WTC11 (cell line): ENCODE results near the gene KCNB1. TPM values are rescaled to one million over a fixed set of nuclear protein-coding genes. Genes with fewer than 3 reads are reported as not detected.

Experiments used
- ATAC-seq: fragments of 200-7000 bp; cut with Tn5 transposase; 2 replicates; pipeline ENCODE4 v1.10.0; 2021; ENCODE audit warnings: mild to moderate bottlenecking, moderate library complexity
- CTCF ChIA-PET: fragments of 300-600 bp; sonication (Branson Sonifier 250); formaldehyde crosslinking; loops from one replicate; lab custom pipeline; 2021; ENCODE audit warnings: antibody characterized with exemption; lab: Charles Lee
- POLR2A ChIA-PET: fragments of 350-600 bp; sonication (Branson Sonifier 250); formaldehyde crosslinking; loops from one replicate; lab custom pipeline; 2021; ENCODE audit warnings: antibody characterized with exemption; lab: Charles Lee
- DNase-seq: peaks from one replicate; pipeline ENCODE4 v3.0.0; 2021; ENCODE audit warnings: low spot score
- H3K27ac Mint-ChIP-seq: 2 replicates; pipeline ENCODE4 v1.8.0; 2021; ENCODE audit warnings: mixed read lengths
- H3K27me3 Mint-ChIP-seq: 2 replicates; pipeline ENCODE4 v1.8.0; 2021; ENCODE audit warnings: low read depth, mild to moderate bottlenecking, moderate library complexity, mixed read lengths
- H3K36me3 Mint-ChIP-seq: 2 replicates; pipeline ENCODE4 v1.8.0; 2021; ENCODE audit warnings: mixed read lengths
- H3K4me1 Mint-ChIP-seq: 2 replicates; pipeline ENCODE4 v1.8.0; 2022; ENCODE audit warnings: mixed read lengths
- H3K4me3 Mint-ChIP-seq: 2 replicates; pipeline ENCODE4 v1.8.0; 2021; ENCODE audit warnings: mild to moderate bottlenecking, moderate library complexity, mixed read lengths
- H3K9me3 Mint-ChIP-seq: 2 replicates; pipeline ENCODE4 v1.8.0; 2021; ENCODE audit warnings: mixed read lengths
- ARID4B ChIP-seq: sonication (generic); formaldehyde crosslinking; IDR thresholded peaks from 2 replicates; pipeline ENCODE4 v1.8.0; 2023; ENCODE audit warnings: missing genetic modification reagents, mild to moderate bottlenecking, borderline replicate concordance
- ATF1 ChIP-seq: sonication (generic); formaldehyde crosslinking; IDR thresholded peaks from 2 replicates; pipeline ENCODE4 v1.8.1; 2023; ENCODE audit warnings: mild to moderate bottlenecking, moderate library complexity, missing genetic modification reagents
- CREB1 ChIP-seq: sonication (generic); formaldehyde crosslinking; IDR thresholded peaks from 2 replicates; pipeline ENCODE4 v1.8.0; 2023; ENCODE audit warnings: mild to moderate bottlenecking, missing genetic modification reagents
- ESRRA ChIP-seq: sonication (generic); formaldehyde crosslinking; IDR thresholded peaks from 2 replicates; pipeline ENCODE4 v1.8.1; 2022; ENCODE audit warnings: mild to moderate bottlenecking, missing genetic modification reagents, borderline replicate concordance
- ETV6 ChIP-seq: sonication (generic); formaldehyde crosslinking; IDR thresholded peaks from 2 replicates; pipeline ENCODE4 v1.8.1; 2022; ENCODE audit warnings: mild to moderate bottlenecking, missing genetic modification reagents
- FOXJ3 ChIP-seq: sonication (generic); formaldehyde crosslinking; IDR thresholded peaks from 2 replicates; pipeline ENCODE4 v1.9.0; 2021; ENCODE audit warnings: missing genetic modification reagents, mild to moderate bottlenecking, borderline replicate concordance
- FOXK1 ChIP-seq: sonication (generic); formaldehyde crosslinking; IDR thresholded peaks from 2 replicates; pipeline ENCODE4 v1.8.0; 2022; ENCODE audit warnings: mild to moderate bottlenecking, moderate library complexity, missing genetic modification reagents
- FOXP1 ChIP-seq: sonication (generic); formaldehyde crosslinking; IDR thresholded peaks from 2 replicates; pipeline ENCODE4 v1.8.0; 2022; ENCODE audit warnings: missing genetic modification reagents, mild to moderate bottlenecking, moderate library complexity, borderline replicate concordance
- GRHL2 ChIP-seq: fragments of 250-450 bp; sonication (Bioruptor Pico); IDR thresholded peaks from 2 replicates; pipeline ENCODE4 v1.8.0; 2022; ENCODE audit warnings: mild to moderate bottlenecking, moderate library complexity; ENCODE audit not compliant: insufficient replicate concordance, severe bottlenecking
- GTF2I ChIP-seq: fragments of 250-450 bp; sonication (Bioruptor Pico); conservative IDR thresholded peaks from 2 replicates; pipeline ENCODE4 v1.4.0; 2021; ENCODE audit warnings: mild to moderate bottlenecking
- IRF2 ChIP-seq: sonication (generic); formaldehyde crosslinking; IDR thresholded peaks from 2 replicates; pipeline ENCODE4 v1.8.0; 2022; ENCODE audit warnings: low read depth, missing genetic modification reagents, borderline replicate concordance
- KAT7 ChIP-seq: sonication (generic); formaldehyde crosslinking; IDR thresholded peaks from 2 replicates; pipeline ENCODE4 v1.8.1; 2023; ENCODE audit warnings: missing genetic modification reagents, mild to moderate bottlenecking, borderline replicate concordance
- MAX ChIP-seq: sonication (generic); formaldehyde crosslinking; IDR thresholded peaks from 2 replicates; pipeline ENCODE4 v1.8.0; 2022; ENCODE audit warnings: mild to moderate bottlenecking, missing genetic modification reagents
- MXD4 ChIP-seq: fragments of 250-450 bp; sonication (Bioruptor Pico); IDR thresholded peaks from 2 replicates; pipeline ENCODE4 v1.8.0; 2021; ENCODE audit warnings: mild to moderate bottlenecking, moderate library complexity, borderline replicate concordance
- NFE2L1 ChIP-seq: sonication (generic); formaldehyde crosslinking; IDR thresholded peaks from 2 replicates; pipeline ENCODE4 v1.8.1; 2023; ENCODE audit warnings: missing genetic modification reagents
- PRRX2 ChIP-seq: fragments of 250-450 bp; sonication (Bioruptor Pico); IDR thresholded peaks from 2 replicates; pipeline ENCODE4 v1.8.0; 2021; ENCODE audit warnings: mild to moderate bottlenecking
- SMAD3 ChIP-seq: sonication (generic); formaldehyde crosslinking; IDR thresholded peaks from 2 replicates; pipeline ENCODE4 v1.8.0; 2022; ENCODE audit warnings: missing genetic modification reagents, mild to moderate bottlenecking, borderline replicate concordance
- SOX15 ChIP-seq: fragments of 250-450 bp; sonication (Bioruptor Pico); IDR thresholded peaks from 2 replicates; pipeline ENCODE4 v1.9.0; 2021; ENCODE audit warnings: mild to moderate bottlenecking
- SP1 ChIP-seq: sonication (generic); formaldehyde crosslinking; conservative IDR thresholded peaks from 2 replicates; pipeline ENCODE4 v1.8.1; 2022; ENCODE audit warnings: missing genetic modification reagents
- TCF7 ChIP-seq: sonication (generic); formaldehyde crosslinking; IDR thresholded peaks from 2 replicates; pipeline ENCODE4 v1.8.0; 2022; ENCODE audit warnings: mild to moderate bottlenecking, low read depth, missing genetic modification reagents, moderate library complexity
- USF1 ChIP-seq: sonication (generic); formaldehyde crosslinking; IDR thresholded peaks from 2 replicates; pipeline ENCODE4 v1.8.0; 2022; ENCODE audit warnings: mild to moderate bottlenecking, missing genetic modification reagents
- ZNF121 ChIP-seq: sonication (generic); formaldehyde crosslinking; IDR thresholded peaks from 2 replicates; pipeline ENCODE4 v1.8.0; 2023; ENCODE audit warnings: missing genetic modification reagents
- ZNF671 ChIP-seq: fragments of 250-450 bp; sonication (Bioruptor Pico); IDR thresholded peaks from 2 replicates; pipeline ENCODE4 v1.8.0; 2021; ENCODE audit warnings: mild to moderate bottlenecking
- total RNA-seq: library from RNA; stranded (reverse); gene quantifications from 3 replicates; pipeline ENCODE4 v1.2.3, GENCODE V29; 2021

KCNB1 gene
- total RNA-seq, 1 experiment from 2014 or later: 1.1 TPM

- Mint-ChIP-seq H3K27ac (no peak overlapping the region), H3K4me3 (no peak overlapping the region), H3K4me1 (no peaks in the 10 kb centered on the region), H3K9me3 (no peaks in the 10 kb centered on the region), H3K27me3 (peaks cover 8% of the 10 kb centered on the region; the same call in 1 of the 2 replicates), H3K36me3 (no peaks in the 10 kb centered on the region)
- no peak for ATAC-seq
- no peak for DNase-seq
- ChIA-PET CTCF (interaction anchor here (1.0 to 6.1 kb wide), 3 partner anchors 147 to 204 kb away, joined by 3 to 117 read pairs (median 4); partner anchors contain the start of gene KCNB1), POLR2A (no interaction called here)
- TF ChIP-seq KAT7 (CRISPR knock-in tag) (no peak), FOXK1 (CRISPR knock-in tag) (no peak), SMAD3 (no peak), NFE2L1 (CRISPR knock-in tag) (no peak), FOXJ3 (CRISPR knock-in tag) (no peak), ZNF671 (CRISPR knock-in tag) (no peak), FOXP1 (CRISPR knock-in tag) (no peak), CREB1 (CRISPR knock-in tag) (no peak), SOX15 (CRISPR knock-in tag) (no peak), GRHL2 (CRISPR knock-in tag) (no peak), SP1 (CRISPR knock-in tag) (no peak), ARID4B (CRISPR knock-in tag) (no peak)
Measured at GRCh38 chr20:49337357-49337756, 145.1 kb downstream of the KCNB1 start.

- TF ChIP-seq MXD4 (CRISPR knock-in tag): no peak
- TF ChIP-seq FOXP1 (CRISPR knock-in tag): no peak
- 0 out of 2 replicates have a peak, but pooled peaks have one; percentile 30 for TF ChIP-seq GTF2I (CRISPR knock-in tag)
- TF ChIP-seq MAX (CRISPR knock-in tag): no peak
- Mint-ChIP-seq H3K9me3 (no peaks in the 10 kb centered on the region), H3K4me1 (no peaks in the 10 kb centered on the region), H3K27ac (no peak overlapping the region), H3K4me3 (no peak overlapping the region), H3K27me3 (peaks cover 8% of the 10 kb centered on the region; the same call in 1 of the 2 replicates), H3K36me3 (no peaks in the 10 kb centered on the region)
- ChIA-PET CTCF (interaction anchor here (1.0 to 6.1 kb wide), 5 partner anchors 16 to 205 kb away, joined by 3 to 117 read pairs (median 4); partner anchors contain the start of gene KCNB1), POLR2A (no interaction called here)
- ATAC-seq: no peak
- DNase-seq: no peak
Measured at GRCh38 chr20:49336786-49337185, 145.7 kb downstream of the KCNB1 start.

- no peak for ATAC-seq
- TF ChIP-seq FOXK1 (CRISPR knock-in tag) (no peak), MXD4 (CRISPR knock-in tag) (no peak), IRF2 (CRISPR knock-in tag) (no peak), PRRX2 (CRISPR knock-in tag) (no peak), MAX (CRISPR knock-in tag) (no peak), ESRRA (CRISPR knock-in tag) (no peak), TCF7 (no peak), ETV6 (CRISPR knock-in tag) (no peak), USF1 (no peak), ARID4B (CRISPR knock-in tag) (no peak), ZNF121 (CRISPR knock-in tag) (no peak), ATF1 (no peak)
Measured at GRCh38 chr20:49335476-49335875, 147.0 kb downstream of the KCNB1 start.

More at GRCh38 chr20:49335476-49335875, 147.0 kb downstream of the KCNB1 start:
- DNase-seq: no peak
- H3K27ac Mint-ChIP-seq: no peak overlapping the region
- H3K4me3 Mint-ChIP-seq: no peak overlapping the region
- ChIA-PET POLR2A (no interaction called here), CTCF (interaction anchor here (1.3 to 6.1 kb wide), 3 partner anchors 82 to 206 kb away, joined by 3 to 117 read pairs (median 17); partner anchors contain the start of gene KCNB1)
- no peaks in the 10 kb centered on the region for H3K9me3 Mint-ChIP-seq
- peaks cover 8% of the 10 kb centered on the region; the same call in 1 of the 2 replicates for H3K27me3 Mint-ChIP-seq
- H3K36me3 Mint-ChIP-seq: no peaks in the 10 kb centered on the region
- H3K4me1 Mint-ChIP-seq: no peaks in the 10 kb centered on the region
